Cardiac septum (tissue), 1 donor: Measurements from ENCODE around the gene ZBTB37. TPM values are rescaled to one million over a fixed set of nuclear protein-coding genes. Genes with fewer than 3 reads are reported as not detected.
"Not testable (repeated sequence)": the region's sequence is repeated elsewhere in the genome, so short reads cannot be mapped to it uniquely, and the experiment has no call there.

Source experiments
- DNase-seq: peaks from one replicate; pipeline ENCODE4 v3.0.0-alpha.2; 2020; ENCODE audit warnings: low spot score
- intact Hi-C: fragments of 100-400 bp; cut with DNase I; formaldehyde crosslinking; loops from one replicate; pipeline ENCODE4 v1.14.0; 2022
- total RNA-seq: library from RNA; stranded (reverse); fragmentation: NEBNext Ultra II Directional; extraction: Animal tissue kit (Norgen Biotek cat#: 25700); gene quantifications from one replicate; pipeline ENCODE4 v1.2.1, GENCODE V29; 2021
- donor health status: DM: no; HTN: no; CAD: no.

The ZBTB37 gene
- total RNA-seq, 1 donor from 2014 or later: 14.3 TPM

GRCh38 chr1:173864179-173864867, 3.9 kb upstream of the ZBTB37 start:
- no peak for DNase-seq
- intact Hi-C loops: no loop called here

- DNase-seq: no peak
- intact Hi-C loops: loop anchor here (5.0 kb wide), 1 partner anchor 1132 kb away; the partner anchor contains the start of gene CACYBP
These were observed 2.6 kb upstream of the ZBTB37 start for GRCh38 chr1:173865468-173866164.

- intact Hi-C loops: loop anchor here (5.0 kb wide), 1 partner anchor 1131 kb away; the partner anchor contains the start of gene CACYBP
- DNase-seq: no peak
These were observed 1.6 kb upstream of the ZBTB37 start for GRCh38 chr1:173866413-173867115.

- intact Hi-C loops: loop anchor here (5.0 kb wide), 1 partner anchor 1130 kb away; the partner anchor contains the start of gene CACYBP
- no peak for DNase-seq
These were observed 933 bp upstream of the ZBTB37 start for GRCh38 chr1:173867141-173867752.

GRCh38 chr1:173867753-173868265, 371 bp upstream of the ZBTB37 start, which contains the start of gene GAS5:
TSS of gene GAS5 (minus strand) at chr1:173867989.
- intact Hi-C loops: loop anchor here (1.0 to 5.0 kb wide), 2 partner anchors 44 to 1129 kb away; partner anchors contain the start of genes CACYBP, CENPL and DARS2

GRCh38 chr1:173869021-173869359, 810 bp downstream of the ZBTB37 start:
- intact Hi-C loops: loop anchor here (5.0 kb wide), 1 partner anchor 1128 kb away; the partner anchor contains the start of gene CACYBP
- DNase-seq: no peak

More at GRCh38 chr1:173867753-173868265, 371 bp upstream of the ZBTB37 start, which contains the start of gene GAS5:
- DNase-seq: peak; percentile 99

GRCh38 chr1:173870252-173871075, 2.3 kb downstream of the ZBTB37 start:
- no peak for DNase-seq
- intact Hi-C loops: no loop called here

- DNase-seq: no peak
- intact Hi-C loops: no loop called here
These were observed 2.9 kb downstream of the ZBTB37 start for GRCh38 chr1:173871091-173871490.

GRCh38 chr1:173871500-173871899, 3.3 kb downstream of the ZBTB37 start:
- intact Hi-C loops: no loop called here

GRCh38 chr1:173876732-173877131, 8.6 kb downstream of the ZBTB37 start:
- intact Hi-C loops: no loop called here

More at GRCh38 chr1:173871500-173871899, 3.3 kb downstream of the ZBTB37 start:
- no peak for DNase-seq

GRCh38 chr1:173878251-173878650, 10.1 kb downstream of the ZBTB37 start:
- intact Hi-C loops: no loop called here
- DNase-seq: no peak

More at GRCh38 chr1:173876732-173877131, 8.6 kb downstream of the ZBTB37 start:
- no peak for DNase-seq

- DNase-seq, intact Hi-C loops: not testable (repeated sequence)
These were observed 12.9 kb downstream of the ZBTB37 start for GRCh38 chr1:173881117-173881516.

- DNase-seq: no peak
- intact Hi-C loops: no loop called here
These were observed 16.5 kb downstream of the ZBTB37 start for GRCh38 chr1:173884701-173885100.

- intact Hi-C loops: no loop called here
- DNase-seq: no peak
These were observed 18.8 kb downstream of the ZBTB37 start for GRCh38 chr1:173886746-173887611.

- intact Hi-C loops: no loop called here
- DNase-seq: no peak
These were observed 19.4 kb downstream of the ZBTB37 start for GRCh38 chr1:173887627-173888026.

- DNase-seq: no peak
- intact Hi-C loops: no loop called here
These were observed 20.6 kb downstream of the ZBTB37 start for GRCh38 chr1:173888749-173889148.

GRCh38 chr1:173889885-173890284, 21.7 kb downstream of the ZBTB37 start:
- no peak for DNase-seq
- intact Hi-C loops: no loop called here

- intact Hi-C loops: no loop called here
- DNase-seq: no peak
These were observed 25.4 kb downstream of the ZBTB37 start for GRCh38 chr1:173893611-173894010.
